K562 treated with DMSO at 1 percent for 48 hours (cell line): ENCODE data around the gene MRPL1. TPM values are rescaled to one million over a fixed set of nuclear protein-coding genes. Genes with fewer than 3 reads are reported as not detected.

Experiments used
- total RNA-seq: library from RNA; unstranded; fragments of 300-600 nt; gene quantifications from 2 replicates; pipeline ENCODE4 v1.2.3, GENCODE V29; 2022; ENCODE audit warnings: low replicate concordance; ENCODE audit errors: extremely low read depth

MRPL1 gene
- total RNA-seq = not detected in 2 replicates

GRCh38 chr4:77862478-77863216 is at the start of gene MRPL1:
Gene MRPL1 (plus strand): TSS chr4:77862830. CDS start chr4:77862849, 19 bp downstream.

GRCh38 chr4:77818602-77819403 is 43.8 kb upstream of the MRPL1 start, which contains the start of gene CNOT6L:
Gene CNOT6L (minus strand): TSS chr4:77819368. CDS start chr4:77819308, 60 bp downstream.

Other genes starting within 250 kb of the MRPL1 start
- gene CNOT6L, start 43.5 kb upstream of the MRPL1 start, total RNA-seq = not detected in 2 replicates
- not detected in 2 replicates for gene FRAS1, start 194.5 kb downstream of the MRPL1 start, total RNA-seq